Small intestine (tissue), 7 donors: ENCODE data around the gene LAMC3. TPM values are rescaled to one million over a fixed set of nuclear protein-coding genes. Genes with fewer than 3 reads are reported as not detected.

Experiments
- DNase-seq, 2 donors: peaks; one replicate each; pipeline versions ENCODE4 v3.0.0 to v3.0.0-alpha.2; 2013
- FAIRE-seq: peaks from 2 replicates; lab custom pipeline; 2012; peaks lifted over from hg19 to GRCh38; lab: Jason Lieb, UNC
- H3K27ac ChIP-seq, 3 donors: one replicate each; pipeline ENCODE4 v1.5.1; 2013; ENCODE audit warnings: low read length in 2 of 3, mild to moderate bottlenecking in 2 of 3, control low read depth in 1 of 3, inconsistent platforms in 1 of 3, low read depth in 1 of 3, moderate library complexity in 1 of 3
- H3K27me3 ChIP-seq, 3 donors: one replicate each; pipeline ENCODE4 v1.6.1; 2013; ENCODE audit warnings: low read length in 3 of 3, inconsistent platforms in 1 of 3; ENCODE audit not compliant: control insufficient read depth in 3 of 3, insufficient read depth in 3 of 3
- H3K36me3 ChIP-seq, 3 donors: one replicate each; pipeline ENCODE4 v1.6.1; 2013; ENCODE audit warnings: low read length in 3 of 3, inconsistent platforms in 1 of 3, low read depth in 1 of 3, mild to moderate bottlenecking in 1 of 3, moderate library complexity in 1 of 3; ENCODE audit not compliant: control insufficient read depth in 3 of 3, insufficient read depth in 2 of 3
- H3K4me1 ChIP-seq, 3 donors: one replicate each; pipeline ENCODE4 v1.6.1; 2013; ENCODE audit warnings: low read length in 2 of 3, inconsistent platforms in 1 of 3, low read depth in 1 of 3, mild to moderate bottlenecking in 1 of 3, moderate library complexity in 1 of 3; ENCODE audit not compliant: control insufficient read depth in 3 of 3, insufficient read depth in 2 of 3
- H3K4me3 ChIP-seq, 3 donors: one replicate each; pipeline ENCODE4 v1.5.1; 2013; ENCODE audit warnings: low read length in 3 of 3, control low read depth in 1 of 3, inconsistent platforms in 1 of 3, low read depth in 1 of 3, mild to moderate bottlenecking in 1 of 3, moderate library complexity in 1 of 3
- H3K9me3 ChIP-seq, 2 donors: one replicate each; pipeline ENCODE4 v1.6.1; 2013; ENCODE audit warnings: low read depth in 1 of 2, low read length in 1 of 2; ENCODE audit not compliant: control insufficient read depth in 2 of 2, insufficient read depth in 1 of 2
- WGBS, 3 donors: extraction: QIAGEN DNeasy Blood & Tissue Kit; methylation state at CpG; one replicate each; pipeline ENCODE4 v1.1.7; 2013; 5-methylcytosine and 5-hydroxymethylcytosine counted together
- polyA plus RNA-seq, 4 donors: library from polyadenylated mRNA; stranded (reverse) in 3 of 4; unstranded in 1 of 4; fragments of 200-250 nt in 3 of 4; fragments of 120-200 nt in 1 of 4; gene quantifications; one replicate each; pipeline versions ENCODE4 v1.2.1 to v1.2.3, GENCODE V29; 2013
- donor health status: healthy with polysubstance abuse.
- donor health status: control.
- donor health status: control.
- donor health status: Bipolar disorder and iron deficiency.
- donor health status: healthy.

LAMC3 gene
- polyA plus RNA-seq, 4 donors: 0.25 to 0.44 TPM; not detected in 2

- Histone ChIP-seq H3K36me3 (no peaks in the 10 kb centered on the region), H3K27me3 (no peaks in the 10 kb centered on the region), H3K27ac (no peak overlapping the region), H3K4me3 (no peak overlapping the region), H3K4me1 (no peaks in the 10 kb centered on the region), H3K9me3 (no peaks in the 10 kb centered on the region)
- FAIRE-seq (no peak), DNase-seq (no peak)
- 57 to 65% (median 60%) methylated on average over 2 of the region's 2 CpGs for WGBS, 3 donors
Observed at GRCh38 chr9:131043087-131043486, 34.1 kb downstream of the LAMC3 start.

DNA sequence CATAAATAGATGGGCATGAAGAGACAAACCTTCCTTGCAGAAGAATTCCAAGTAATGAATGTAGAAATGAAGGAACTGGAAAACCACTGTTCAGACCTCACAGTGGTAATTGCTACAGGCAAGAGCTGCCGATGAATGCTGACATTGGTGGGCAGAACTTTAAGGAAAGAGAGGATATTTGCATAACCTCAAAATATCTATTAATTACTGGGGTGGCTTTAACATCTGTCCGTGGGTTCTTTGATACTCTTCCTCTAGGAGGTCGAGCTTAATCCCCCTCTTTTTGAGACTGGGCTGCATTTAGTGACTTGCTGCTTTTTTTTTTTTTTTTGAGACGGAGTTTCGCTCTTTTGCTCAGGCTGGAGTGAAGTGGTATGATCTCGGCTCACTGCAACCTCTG, 34.7 kb downstream of the LAMC3 start:
- H3K36me3 ChIP-seq: no peaks in the 10 kb centered on the region
- H3K27ac ChIP-seq: no peak overlapping the region
- no peaks in the 10 kb centered on the region for H3K9me3 ChIP-seq
- FAIRE-seq: no peak
- DNase-seq: no peak
- H3K4me3 ChIP-seq: no peak overlapping the region
- WGBS, 3 donors: 54 to 67% (median 60%) methylated on average over 6 of the region's 6 CpGs
- no peaks in the 10 kb centered on the region for H3K4me1 ChIP-seq
- no peaks in the 10 kb centered on the region for H3K27me3 ChIP-seq

GRCh38 chr9:131045300-131046092, 36.5 kb downstream of the LAMC3 start:
- Histone ChIP-seq H3K27me3 (no peaks in the 10 kb centered on the region), H3K4me1 (no peaks in the 10 kb centered on the region), H3K9me3 (peaks cover 0 to 2% of the 10 kb centered on the region in 2 donors), H3K4me3 (no peak overlapping the region), H3K27ac (no peak overlapping the region), H3K36me3 (no peaks in the 10 kb centered on the region)
- FAIRE-seq (no peak), DNase-seq (no peak)
- WGBS, 3 donors: 67 to 75% (median 70%) methylated on average over 16 of the region's 16 CpGs

GRCh38 chr9:131046093-131046380, 37.1 kb downstream of the LAMC3 start:
- H3K27me3 ChIP-seq: no peaks in the 10 kb centered on the region
- no peaks in the 10 kb centered on the region for H3K4me1 ChIP-seq
- 93 to 96% (median 93%) methylated on average over 3 of the region's 3 CpGs for WGBS, 3 donors
- FAIRE-seq (no peak), DNase-seq (no peak)
- H3K27ac ChIP-seq: no peak overlapping the region
- H3K4me3 ChIP-seq: no peak overlapping the region
- peaks cover 0 to 2% of the 10 kb centered on the region in 2 donors for H3K9me3 ChIP-seq
- no peaks in the 10 kb centered on the region for H3K36me3 ChIP-seq

DNA sequence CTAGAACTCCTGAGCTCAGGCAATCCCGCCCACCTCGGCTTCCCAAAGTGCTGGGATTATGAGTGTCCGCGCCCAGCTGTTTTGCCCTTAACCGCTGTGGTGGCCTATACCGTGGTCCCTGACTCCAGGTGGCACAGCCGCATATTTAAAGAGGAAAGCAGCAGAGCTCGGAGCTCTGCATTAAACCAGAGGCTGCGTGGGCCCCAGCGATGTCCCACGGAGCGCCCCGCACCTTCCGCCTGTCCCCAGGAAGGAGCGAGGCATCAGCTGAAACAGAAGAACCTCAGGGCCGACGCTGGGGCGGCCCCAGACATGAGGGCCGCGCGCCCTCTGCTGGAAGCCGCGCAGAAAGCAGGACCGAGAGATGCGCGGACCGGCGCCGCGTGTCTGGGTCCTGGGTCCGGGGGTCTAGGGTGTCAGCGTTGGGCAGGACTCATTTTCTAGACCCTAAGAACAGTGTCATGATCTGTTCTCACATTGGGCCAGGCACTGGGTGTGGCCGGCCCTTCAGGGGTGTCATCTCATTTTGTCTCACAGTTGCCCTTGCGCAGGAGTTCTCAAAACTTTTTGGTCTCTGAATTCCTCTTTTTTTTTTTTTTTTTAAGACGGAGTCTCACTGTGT, 37.7 kb downstream of the LAMC3 start:
- 13% methylated on average over 34 to 35 of the region's 35 CpGs for WGBS, 3 donors
- Histone ChIP-seq H3K4me3 (no peak overlapping the region), H3K27ac (no peak overlapping the region), H3K36me3 (no peaks in the 10 kb centered on the region), H3K4me1 (no peaks in the 10 kb centered on the region), H3K27me3 (no peaks in the 10 kb centered on the region), H3K9me3 (peaks cover 0 to 2% of the 10 kb centered on the region in 2 donors)
- FAIRE-seq (no peak), DNase-seq (peak; percentile 56 to 81)

GRCh38 chr9:131048332-131048731, 39.4 kb downstream of the LAMC3 start:
- Histone ChIP-seq H3K4me3 (no peak overlapping the region), H3K9me3 (peaks cover 0 to 2% of the 10 kb centered on the region in 2 donors), H3K4me1 (no peaks in the 10 kb centered on the region), H3K27ac (no peak overlapping the region), H3K27me3 (no peaks in the 10 kb centered on the region), H3K36me3 (no peaks in the 10 kb centered on the region)
- DNase-seq: no peak
- FAIRE-seq: no peak
- WGBS, 3 donors: 44 to 49% (median 47%) methylated on average over 6 of the region's 6 CpGs

DNA sequence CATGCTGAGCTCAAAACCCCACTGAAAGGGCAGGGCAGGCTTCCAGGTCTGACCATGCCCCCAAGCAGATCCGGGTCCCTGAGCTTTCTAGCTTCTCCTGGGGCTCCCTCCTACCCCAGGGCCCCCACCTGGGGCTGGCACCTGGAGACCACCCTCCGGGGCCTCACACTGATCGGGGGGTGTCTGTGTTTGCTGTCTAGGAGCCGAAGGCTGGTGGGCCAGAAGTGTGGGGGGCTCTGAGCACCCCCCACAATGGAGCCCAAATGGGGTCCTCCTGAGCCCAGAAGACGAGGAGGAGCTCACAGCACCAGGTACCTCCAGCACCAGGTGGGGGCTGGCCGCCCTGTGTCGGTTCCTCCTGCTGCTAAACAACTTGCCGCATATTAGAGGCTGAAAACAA, 39.8 kb downstream of the LAMC3 start:
- 85 to 91% (median 88%) methylated on average over 8 of the region's 8 CpGs for WGBS, 3 donors
- FAIRE-seq: no peak
- Histone ChIP-seq H3K4me1 (no peaks in the 10 kb centered on the region), H3K27me3 (no peaks in the 10 kb centered on the region), H3K27ac (no peak overlapping the region), H3K9me3 (peaks cover 0 to 2% of the 10 kb centered on the region in 2 donors), H3K4me3 (no peak overlapping the region), H3K36me3 (no peaks in the 10 kb centered on the region)
- no peak for DNase-seq

DNA sequence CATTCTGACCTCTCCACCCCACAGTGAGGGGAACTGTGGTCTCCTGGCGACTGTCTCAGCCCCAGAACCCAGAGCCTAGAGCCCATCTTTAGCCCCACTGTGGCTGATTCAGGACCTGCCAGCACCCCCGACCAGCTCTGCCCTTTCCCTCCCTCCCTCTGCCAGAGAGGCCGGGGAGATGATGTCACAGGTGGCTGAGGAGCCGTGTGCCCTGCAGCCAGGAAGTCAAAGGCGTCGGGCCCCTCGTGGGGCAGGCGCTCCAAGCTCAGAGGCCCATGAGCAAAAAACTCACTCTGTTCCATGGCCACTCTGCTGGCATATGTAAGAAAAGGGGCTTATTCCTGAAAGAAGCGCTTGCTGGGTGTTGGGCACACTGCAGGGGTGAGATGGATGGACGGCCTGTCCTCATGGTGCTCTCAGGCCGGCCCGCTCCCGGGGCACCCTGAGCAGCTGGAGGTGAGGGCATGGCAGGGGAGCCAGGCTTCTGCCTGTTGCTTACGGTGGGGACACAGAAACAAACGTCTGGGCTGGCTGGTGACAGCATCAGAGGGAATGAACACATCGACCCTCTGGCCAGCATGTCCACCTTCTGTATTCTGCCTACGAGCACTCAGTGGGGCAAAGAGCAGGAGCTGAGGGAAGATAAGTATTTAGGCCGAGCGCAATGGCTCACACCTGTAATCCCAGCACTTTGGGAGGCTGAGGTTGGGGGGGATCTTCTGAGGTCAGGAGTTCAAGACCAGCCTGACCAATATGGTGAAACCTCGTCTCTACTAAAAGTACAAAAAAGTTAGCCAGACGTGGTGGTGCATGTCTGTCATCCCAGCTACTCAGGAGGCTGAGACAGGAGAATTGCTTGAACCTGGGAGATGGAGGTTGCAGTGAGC, 41.1 kb downstream of the LAMC3 start:
- peaks cover 0 to 2% of the 10 kb centered on the region in 2 donors for H3K9me3 ChIP-seq
- DNase-seq (no peak), FAIRE-seq (no peak)
- H3K36me3 ChIP-seq: no peaks in the 10 kb centered on the region
- H3K4me3 ChIP-seq: no peak overlapping the region
- 41 to 61% (median 51%) methylated on average over 21 of the region's 21 CpGs for WGBS, 3 donors
- no peaks in the 10 kb centered on the region for H3K27me3 ChIP-seq
- H3K4me1 ChIP-seq: no peaks in the 10 kb centered on the region
- H3K27ac ChIP-seq: no peak overlapping the region
